Measurements from ENCODE around the gene TLE4.

GRCh38 chr9:79670269-79670961 is 98.7 kb downstream of the TLE4 start:
- TF ChIP-seq, protein P1, sequence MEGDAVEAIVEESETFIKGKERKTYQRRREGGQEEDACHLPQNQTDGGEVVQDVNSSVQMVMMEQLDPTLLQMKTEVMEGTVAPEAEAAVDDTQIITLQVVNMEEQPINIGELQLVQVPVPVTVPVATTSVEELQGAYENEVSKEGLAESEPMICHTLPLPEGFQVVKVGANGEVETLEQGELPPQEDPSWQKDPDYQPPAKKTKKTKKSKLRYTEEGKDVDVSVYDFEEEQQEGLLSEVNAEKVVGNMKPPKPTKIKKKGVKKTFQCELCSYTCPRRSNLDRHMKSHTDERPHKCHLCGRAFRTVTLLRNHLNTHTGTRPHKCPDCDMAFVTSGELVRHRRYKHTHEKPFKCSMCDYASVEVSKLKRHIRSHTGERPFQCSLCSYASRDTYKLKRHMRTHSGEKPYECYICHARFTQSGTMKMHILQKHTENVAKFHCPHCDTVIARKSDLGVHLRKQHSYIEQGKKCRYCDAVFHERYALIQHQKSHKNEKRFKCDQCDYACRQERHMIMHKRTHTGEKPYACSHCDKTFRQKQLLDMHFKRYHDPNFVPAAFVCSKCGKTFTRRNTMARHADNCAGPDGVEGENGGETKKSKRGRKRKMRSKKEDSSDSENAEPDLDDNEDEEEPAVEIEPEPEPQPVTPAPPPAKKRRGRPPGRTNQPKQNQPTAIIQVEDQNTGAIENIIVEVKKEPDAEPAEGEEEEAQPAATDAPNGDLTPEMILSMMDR (IDR thresholded peaks at IDR 0.05) = no peak
- TF ChIP-seq POLR2A (IDR thresholded peaks at IDR 0.05) = no peak

All from esophagus squamous epithelium (tissue), 4 donors.